ENCODE results near the gene ADSS1.
"Not testable (repeated sequence)": the region's sequence is repeated elsewhere in the genome, so short reads cannot be mapped to it uniquely, and the experiment has no call there.

ADSS1 gene

DNA sequence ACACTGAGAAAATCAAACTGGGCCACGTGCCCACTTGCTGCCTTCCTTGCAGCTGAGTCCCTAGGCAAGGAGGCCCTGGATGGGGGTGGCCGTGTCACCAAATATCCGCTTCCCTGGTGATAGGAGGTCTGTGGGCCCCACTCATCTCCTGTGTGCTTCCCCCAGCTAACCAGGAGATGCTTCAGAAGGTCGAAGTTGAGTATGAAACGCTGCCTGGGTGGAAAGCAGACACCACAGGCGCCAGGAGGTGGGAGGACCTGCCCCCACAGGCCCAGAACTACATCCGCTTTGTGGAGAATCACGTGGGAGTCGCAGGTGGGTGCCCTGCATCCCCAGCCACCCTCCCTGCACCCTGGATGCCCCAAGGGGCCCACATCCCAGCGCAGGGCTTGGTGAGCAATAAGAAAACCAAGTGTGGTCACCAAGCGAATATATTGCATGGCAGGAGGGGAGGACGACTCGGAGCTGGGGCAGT, 22.1 kb downstream of the ADSS1 start:
- DNase-seq (ENCODE audit: extremely low read depth in 1 of 2, low read depth in 1 of 2): peak in 1 of 2 donors; percentile 47

DNA sequence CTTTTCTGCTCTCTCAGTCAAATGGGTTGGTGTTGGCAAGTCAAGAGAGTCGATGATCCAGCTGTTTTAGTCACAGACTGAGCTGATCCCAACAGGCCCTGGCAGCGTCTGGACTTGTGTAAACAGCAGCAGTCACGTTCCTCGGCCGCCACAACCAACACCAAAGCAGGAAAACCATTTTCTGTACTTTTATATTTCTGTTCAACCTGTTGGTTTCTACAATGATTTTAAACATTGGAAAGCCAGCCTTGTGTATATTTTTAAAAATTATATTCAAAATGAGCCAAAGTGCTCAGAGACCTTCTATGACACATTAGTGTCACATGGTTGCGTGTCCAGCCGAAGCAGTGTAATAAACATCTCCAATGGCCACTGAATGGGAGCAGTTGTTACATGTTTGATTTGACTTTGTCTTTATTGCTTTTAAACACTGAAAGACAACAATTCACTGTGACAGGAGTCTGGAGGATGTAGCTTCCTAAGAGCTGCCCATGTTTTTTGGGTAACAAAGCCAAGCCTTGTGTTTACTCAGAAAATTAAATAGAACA, 23.0 kb downstream of the ADSS1 start:
- DNase-seq (ENCODE audit: extremely low read depth in 1 of 2, low read depth in 1 of 2): no peak

DNA sequence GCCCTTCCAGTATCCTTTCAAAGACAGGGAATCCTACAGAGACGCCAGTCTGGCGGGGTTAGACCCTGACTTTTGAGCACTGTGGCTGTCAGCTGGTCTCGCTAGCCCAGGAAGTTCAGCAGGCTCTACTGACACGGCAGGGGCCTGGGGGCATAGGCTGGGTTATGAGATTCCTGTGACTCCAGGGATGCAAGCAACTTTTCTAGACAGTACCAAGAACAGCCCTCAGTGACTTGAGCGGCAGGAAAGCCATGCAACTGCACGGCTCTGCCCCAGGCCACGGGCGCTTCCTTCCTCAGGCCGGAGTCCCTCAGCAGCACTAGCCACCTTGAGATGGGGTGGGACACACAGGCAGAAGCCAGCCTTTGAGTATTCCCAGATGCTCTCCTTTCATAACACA, 23.8 kb downstream of the ADSS1 start:
- no peak for DNase-seq (ENCODE audit: extremely low read depth in 1 of 2, low read depth in 1 of 2)

DNA sequence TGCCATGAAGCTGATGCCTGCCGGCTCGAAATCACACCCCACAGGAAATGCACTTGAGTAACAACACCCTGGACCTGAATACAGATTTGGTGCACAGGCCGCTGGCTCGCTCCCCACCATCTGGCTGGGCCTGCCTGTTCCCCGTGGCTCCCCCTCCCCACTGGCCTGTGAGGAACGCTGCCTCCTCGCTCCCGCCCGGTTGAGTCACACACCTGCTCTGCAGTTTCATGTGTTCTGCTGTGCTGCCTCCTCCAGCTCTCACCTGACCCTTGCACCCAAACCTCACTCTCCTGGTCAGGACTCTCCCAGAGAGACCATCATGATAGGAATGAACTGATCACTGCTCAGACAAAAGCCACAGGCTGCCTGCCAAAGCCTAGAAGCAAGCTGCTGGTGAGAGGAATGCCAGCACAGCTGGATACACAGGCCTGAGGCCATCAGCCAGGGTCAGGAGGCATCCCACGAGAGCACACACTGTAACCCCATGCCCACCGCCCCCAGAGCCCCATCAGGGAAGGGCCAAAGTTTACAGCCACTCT, 25.2 kb downstream of the ADSS1 start:
- DNase-seq (ENCODE audit: extremely low read depth in 1 of 2, low read depth in 1 of 2): no peak

DNA sequence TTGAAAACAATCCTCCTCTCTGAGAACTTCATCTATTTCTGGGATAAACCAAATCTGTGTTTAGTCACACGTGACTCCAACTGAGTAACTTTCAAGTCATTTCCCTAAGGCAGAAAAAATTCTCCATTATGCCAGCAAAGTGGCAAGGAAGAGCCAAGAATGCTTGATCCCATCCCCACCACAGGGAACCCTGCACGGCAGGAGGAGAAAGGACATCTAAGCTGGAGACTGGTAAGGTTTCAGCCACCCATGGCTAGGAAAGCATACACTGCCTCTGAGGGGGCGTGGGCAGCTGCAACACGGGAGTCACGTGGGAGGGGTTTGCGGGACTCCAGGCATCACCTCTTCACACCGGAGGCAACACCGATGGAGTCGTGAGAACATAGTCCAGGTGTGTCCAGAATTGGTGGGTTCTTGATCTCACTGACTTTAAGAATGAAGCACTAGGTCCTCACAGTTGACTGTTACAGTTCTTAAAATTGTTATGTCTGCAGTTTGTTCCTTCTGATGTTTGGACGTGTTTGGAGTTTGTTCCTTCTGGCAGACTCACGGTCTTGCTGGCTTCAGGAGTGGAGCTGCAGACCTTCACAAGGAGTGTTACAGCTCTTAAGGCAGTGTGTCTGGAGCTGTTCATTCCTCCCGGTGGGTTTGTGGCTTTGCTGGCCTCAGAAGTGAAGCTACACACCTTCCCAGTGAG, 26.2 kb downstream of the ADSS1 start:
- no peak for DNase-seq (ENCODE audit: extremely low read depth in 1 of 2, low read depth in 1 of 2)

DNA sequence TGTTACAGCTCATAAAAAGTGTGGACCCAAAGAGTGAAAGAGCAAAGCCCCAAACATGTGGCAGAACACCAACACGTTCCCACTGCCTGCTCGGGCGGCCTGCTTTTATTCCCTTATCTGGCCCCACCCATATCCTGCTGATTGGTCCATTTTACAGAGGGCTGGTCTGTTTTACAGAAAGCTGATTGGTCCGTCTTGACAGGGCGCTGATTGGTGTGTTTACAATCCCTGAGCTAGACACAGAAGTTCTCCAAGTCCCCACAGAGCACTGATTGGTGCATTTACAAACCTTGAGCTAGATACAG, 26.7 kb downstream of the ADSS1 start:
- DNase-seq (ENCODE audit: extremely low read depth in 1 of 2, low read depth in 1 of 2): not testable (repeated sequence)

DNA sequence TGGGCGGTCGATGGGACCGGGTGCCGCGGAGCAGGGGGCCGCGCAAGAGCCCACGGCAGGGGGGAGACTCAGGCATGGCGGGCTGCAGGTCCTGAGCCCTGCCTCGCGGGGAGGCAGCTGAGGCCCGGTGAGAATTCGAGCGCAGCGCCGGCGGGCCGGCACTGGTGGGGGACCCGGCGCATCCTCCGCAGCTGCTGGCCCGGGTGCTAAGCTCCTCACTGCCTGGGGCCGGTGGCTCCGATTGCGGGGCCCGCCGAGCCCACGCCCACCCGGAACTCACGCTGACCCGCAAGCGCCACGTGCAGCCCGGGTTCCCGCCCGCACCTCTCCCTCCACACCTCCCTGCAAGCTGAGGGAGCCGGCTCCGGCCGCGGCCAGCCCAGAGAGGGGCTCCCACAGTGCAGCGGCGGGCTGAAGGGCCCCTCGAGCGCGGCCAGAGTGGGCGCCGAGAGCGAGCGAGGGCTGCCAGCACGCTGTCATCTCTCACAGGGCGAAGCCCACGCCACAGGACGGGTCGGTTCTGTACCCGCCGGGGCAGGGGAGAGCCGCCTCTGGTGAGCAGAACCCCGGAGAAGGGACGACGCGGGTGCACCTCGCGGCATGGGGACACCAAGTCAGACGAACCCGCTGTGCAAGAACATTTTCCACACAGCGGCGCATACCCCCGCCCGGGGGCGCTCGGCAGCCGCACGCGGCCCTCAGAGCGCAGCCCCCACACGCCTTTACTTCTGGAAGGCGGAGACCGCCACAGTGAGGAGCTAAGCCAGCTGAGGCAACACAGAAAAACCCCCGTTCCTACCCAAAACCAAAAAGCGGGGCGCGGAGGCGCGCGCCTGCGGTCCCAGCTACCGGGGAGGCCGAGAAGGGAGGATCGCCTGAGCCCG, 27.8 kb downstream of the ADSS1 start:
- no peak for DNase-seq (ENCODE audit: extremely low read depth in 1 of 2, low read depth in 1 of 2)

DNA sequence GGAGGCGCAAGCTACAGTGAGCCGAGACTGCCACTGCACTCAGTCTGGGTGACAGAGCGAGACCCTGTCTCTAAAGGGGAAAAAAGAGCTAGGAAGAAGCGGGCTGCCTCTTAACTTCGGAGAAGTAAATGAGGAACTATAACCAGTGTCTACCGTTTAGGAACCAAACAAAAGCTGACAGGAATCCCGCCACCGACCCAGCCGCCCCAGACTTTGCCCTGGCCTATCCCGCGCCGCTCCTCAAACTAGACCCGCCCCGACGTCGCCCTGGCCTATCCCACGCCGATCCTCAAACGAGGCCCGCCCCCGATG, 28.4 kb downstream of the ADSS1 start:
- no peak for DNase-seq (ENCODE audit: extremely low read depth in 1 of 2, low read depth in 1 of 2)

DNA sequence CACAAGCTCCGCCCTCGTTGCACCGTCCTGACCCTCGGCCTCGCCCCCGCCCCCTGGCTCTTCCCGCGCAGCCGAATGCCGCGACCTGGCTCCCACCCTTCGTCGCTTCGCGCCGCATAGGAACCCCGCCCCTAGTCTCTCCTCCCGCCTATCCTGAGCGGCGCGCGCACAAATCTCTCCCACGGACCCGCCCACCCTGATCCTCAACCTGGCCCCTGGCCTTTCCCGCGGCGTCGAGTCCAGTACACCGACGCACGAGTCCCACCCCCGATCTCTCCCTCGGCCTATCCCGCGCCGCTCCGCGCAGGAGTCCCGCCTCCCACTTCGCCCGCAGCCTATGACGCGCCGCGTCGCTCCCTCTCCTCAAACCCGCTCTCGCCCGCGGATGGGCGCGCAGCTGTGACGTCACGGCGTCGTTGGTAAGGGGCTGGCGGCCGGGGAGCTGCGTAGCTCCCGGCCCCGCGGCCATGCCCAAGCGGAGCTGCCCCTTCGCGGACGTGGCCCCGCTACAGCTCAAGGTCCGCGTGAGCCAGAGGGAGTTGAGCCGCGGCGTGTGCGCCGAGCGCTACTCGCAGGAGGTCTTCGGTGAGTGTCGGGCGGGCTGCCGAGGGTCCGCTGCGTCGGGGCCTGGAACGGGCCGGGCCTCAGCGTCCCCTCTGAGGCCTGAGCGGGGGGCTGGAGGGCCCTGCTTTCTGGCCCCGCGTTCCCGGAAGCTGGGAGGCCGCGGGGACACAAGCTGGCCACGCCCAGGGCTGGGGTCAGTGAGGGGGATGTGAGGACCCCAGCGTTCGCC, 28.9 kb downstream of the ADSS1 start, which contains the start of gene SIVA1:
SIVA1 (plus strand) TSS at position 413 of the 793 bp plus-strand sequence; CDS start at position 468, 55 bp downstream.
- peak; percentile 99 to 100 for DNase-seq (ENCODE audit: extremely low read depth in 1 of 2, low read depth in 1 of 2)

DNA sequence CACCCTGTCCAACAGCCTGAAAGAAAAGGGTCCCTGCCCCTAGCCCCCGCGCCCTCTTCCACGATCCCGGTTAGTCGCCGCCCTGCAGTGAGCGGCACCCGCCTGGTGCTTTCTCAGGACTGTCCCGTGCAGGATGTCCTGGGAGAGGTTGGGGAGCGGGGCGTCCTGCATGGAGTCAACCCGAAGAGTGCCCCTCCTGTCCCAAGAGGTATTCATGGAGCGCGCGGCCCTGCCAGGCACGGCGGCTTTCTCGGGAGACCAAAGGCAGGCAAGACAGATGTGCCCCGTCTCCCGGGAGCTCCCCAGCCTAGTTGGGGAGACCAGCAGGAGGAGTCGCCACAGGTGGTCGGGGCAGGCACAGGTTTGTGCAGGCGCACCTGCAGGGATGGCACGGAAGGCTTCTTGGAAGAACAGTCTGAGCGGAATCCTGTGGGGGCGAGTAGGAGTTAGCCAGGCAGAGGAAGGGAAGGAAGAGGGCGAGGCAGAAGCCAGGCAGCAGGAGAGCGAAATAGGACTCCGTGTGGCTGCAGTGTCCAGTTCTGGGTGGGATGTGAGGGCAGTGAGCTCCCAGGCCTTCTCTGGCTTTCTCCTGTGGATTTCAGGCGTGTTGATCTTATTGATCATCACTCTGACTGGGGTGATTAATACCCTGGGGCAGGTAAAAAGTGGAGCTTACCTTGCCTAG, 29.6 kb downstream of the ADSS1 start:
- no peak for DNase-seq (ENCODE audit: extremely low read depth in 1 of 2, low read depth in 1 of 2)

DNA sequence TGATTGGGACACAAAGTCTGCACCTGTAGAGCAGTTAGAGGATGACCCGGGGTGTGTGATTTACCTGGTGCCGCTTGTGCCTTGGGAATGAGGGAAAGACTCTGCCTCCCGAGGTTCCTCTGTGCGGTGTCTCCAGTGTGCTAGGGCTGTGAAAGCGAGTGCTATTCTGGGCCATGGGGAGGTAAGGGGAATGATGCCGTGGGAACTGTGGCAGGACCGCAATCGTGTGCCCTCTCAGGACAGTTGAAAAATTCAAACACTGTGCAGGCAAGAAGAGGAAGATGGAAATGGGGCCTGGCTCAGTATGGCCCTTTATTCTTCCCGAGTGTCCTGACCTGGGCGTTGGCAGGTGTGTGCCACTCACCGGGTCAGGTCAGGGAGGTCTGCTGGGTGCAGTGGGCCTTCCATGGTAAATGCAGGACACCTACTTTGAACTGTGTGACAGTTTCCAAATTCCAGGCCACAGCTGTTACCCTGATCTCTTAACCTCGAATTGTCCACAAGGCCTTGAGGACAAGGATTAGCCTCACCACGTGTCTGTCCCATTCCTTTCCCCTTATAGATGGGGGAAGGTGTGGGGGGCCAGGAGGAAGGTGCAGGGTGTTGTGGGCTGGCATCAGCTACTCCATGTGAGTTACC, 30.3 kb downstream of the ADSS1 start:
- no peak for DNase-seq (ENCODE audit: extremely low read depth in 1 of 2, low read depth in 1 of 2)

DNA sequence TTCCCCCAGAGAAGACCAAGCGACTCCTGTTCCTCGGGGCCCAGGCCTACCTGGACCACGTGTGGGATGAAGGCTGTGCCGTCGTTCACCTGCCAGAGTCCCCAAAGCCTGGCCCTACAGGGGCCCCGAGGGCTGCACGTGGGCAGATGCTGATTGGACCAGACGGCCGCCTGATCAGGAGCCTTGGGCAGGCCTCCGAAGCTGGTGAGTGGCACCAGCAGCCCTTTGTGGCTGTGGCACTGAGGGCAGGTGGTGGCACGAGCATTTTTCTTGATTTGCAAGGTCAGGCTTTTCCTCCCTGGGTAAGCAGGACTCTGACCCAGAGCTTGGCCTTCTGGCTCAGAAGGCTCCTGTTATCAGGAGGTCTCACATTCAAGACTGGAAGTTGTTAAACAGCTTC, 31.6 kb downstream of the ADSS1 start:
- no peak for DNase-seq (ENCODE audit: extremely low read depth in 1 of 2, low read depth in 1 of 2)

DNA sequence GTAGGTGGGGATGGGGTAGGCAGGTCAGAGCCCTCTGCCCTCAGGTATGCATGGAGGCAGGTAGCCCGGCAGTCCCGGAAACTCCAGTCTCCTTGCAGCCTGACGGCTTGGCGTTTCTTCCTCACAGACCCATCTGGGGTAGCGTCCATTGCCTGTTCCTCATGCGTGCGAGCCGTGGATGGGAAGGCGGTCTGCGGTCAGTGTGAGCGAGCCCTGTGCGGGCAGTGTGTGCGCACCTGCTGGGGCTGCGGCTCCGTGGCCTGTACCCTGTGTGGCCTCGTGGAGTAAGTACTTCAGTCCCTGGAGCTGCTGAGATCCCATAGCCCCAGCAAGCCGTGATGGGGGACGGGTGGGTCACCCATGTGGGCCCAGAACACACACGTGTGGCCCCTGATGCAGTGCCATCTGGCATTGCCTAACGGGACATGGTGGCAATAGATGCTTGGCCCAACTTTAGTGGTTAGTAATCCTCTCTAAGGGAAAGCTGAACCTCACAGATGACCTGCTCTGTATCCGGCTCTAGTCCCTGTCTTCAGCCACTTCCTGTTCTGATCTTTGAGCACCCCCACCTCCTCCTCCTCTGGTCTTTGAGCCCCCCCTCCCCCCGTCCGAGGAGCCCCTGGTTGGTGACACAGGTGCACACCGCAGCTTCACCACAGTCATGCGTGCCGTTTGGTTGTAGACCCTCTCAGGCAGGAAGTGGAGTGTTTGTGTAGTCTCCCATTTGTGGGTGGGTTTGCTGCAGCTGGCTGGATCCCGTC, 32.6 kb downstream of the ADSS1 start:
- DNase-seq (ENCODE audit: extremely low read depth in 1 of 2, low read depth in 1 of 2): no peak

DNA sequence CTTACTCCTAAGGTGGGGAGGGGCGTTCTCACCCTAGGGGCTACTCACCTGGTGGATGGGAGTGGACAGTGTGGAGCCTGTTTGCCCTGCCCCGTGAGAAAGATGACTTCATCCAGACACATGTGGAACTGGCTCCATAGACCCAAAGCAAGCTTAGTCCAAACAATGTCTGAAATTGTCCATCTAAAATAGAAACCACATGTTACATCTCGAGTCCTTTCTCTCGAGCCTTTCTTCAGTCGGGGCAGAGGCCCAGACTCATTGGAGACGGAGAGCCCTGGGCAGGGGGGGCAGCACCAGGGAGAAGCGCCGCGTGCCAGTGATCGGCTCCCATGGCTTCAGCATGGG, 33.2 kb downstream of the ADSS1 start:
- DNase-seq (ENCODE audit: extremely low read depth in 1 of 2, low read depth in 1 of 2): no peak

DNA sequence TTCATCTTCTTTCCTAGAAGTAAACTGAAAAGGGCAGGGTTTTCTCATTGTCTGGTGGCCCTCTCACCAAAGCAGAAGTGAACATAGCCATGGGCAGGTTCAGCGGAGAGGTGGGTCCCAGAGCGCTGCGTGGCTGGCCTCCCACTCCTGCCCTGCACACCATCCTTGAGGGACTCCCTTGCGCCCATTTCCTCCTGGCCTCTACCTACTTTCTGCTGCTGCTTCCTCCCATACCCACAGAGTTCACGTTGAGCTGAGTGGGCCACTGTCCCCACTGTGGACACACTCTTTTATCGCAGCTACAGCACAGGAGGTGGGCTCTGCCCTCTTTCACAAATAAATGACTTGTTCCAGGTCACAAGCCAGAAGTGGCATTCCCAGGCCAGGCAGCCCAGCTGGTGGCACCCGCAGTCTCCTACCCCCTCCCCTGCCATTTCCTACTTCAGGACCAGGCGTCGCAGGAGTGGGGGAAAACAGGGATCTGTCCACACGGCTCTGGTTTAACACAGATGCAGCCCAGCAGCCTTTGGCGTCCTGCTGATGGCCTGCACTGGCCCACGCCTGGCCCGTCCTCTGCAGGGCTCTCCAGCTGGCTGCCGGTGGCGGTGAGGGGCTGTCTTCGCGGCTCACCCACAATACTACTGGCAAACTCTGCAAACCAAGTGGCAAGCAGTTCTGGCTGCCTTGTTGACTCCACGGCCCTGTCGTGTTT, 33.8 kb downstream of the ADSS1 start:
- no peak for DNase-seq (ENCODE audit: extremely low read depth in 1 of 2, low read depth in 1 of 2)

DNA sequence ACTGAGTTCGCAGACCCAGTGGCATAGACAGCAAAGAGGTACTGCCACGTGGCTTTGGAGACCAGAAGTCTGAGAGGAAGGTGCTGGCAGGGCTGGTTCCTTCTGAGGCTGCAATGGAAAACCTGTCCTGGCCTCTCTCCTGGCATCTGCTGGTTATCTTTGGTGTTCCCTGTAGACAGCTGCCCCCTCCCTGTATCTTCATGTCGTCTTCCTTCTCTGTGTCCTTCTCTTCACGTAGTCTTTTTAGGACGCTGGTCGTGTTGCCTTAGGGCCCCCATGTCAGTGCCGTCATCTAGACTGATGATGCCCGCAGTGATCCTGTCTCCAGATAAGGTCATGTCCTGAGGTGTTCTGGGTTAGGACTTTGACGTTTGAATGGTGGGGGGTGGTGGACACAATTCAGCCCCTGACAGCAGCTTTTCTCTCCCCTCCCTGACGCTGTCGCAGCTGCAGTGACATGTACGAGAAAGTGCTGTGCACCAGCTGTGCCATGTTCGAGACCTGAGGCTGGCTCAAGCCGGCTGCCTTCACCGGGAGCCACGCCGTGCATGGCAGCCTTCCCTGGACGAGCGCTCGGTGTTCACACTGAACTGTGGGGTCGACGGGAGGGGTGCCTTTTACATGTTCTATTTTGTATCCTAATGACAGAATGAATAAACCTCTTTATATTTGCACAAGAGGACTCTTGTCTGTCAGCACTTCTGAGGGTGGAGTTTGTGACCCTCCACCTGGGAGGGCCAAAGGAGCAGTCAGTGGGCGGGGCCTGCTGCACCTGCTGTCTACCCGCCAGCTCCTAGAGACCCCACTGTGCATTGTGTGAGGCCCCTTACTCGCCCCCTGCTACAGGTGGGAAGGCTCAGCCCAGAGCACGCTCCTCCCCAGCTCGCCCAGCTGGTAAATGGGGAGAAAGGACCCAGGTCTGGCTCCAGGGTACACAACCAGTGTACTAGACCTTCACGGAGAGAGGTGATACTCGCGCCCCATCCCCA, 35.2 kb downstream of the ADSS1 start:
- DNase-seq (ENCODE audit: extremely low read depth in 1 of 2, low read depth in 1 of 2): no peak

DNA sequence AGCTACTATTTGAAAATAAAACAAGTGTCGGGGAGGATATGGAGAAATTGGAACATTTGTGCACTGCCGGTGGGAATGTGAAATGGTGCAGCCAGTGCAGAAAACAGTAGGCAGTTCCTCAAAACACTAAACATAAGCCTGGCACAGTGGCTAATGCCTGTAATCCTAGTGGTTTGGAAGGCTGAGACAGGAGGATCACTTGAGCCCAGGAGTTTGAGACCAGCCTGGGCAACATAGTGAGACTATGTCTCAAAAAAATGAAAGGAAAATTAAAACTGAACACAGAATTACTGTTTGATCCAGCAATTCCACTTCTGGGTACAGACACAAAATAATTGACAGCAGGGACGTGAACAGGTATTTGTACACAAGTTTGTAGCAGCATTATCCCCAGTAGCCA, 41.5 kb downstream of the ADSS1 start:
- no peak for DNase-seq (ENCODE audit: extremely low read depth in 1 of 2, low read depth in 1 of 2)

Measured in stimulated activated CD8-positive, alpha-beta memory T cell treated with anti-CD3 and anti-CD28 coated beads, Interleukin-7, amount 100 ng/mL, for 48 hours (primary cell).